ENCODE measurements around the gene NUAK1.

The NUAK1 gene

DNA sequence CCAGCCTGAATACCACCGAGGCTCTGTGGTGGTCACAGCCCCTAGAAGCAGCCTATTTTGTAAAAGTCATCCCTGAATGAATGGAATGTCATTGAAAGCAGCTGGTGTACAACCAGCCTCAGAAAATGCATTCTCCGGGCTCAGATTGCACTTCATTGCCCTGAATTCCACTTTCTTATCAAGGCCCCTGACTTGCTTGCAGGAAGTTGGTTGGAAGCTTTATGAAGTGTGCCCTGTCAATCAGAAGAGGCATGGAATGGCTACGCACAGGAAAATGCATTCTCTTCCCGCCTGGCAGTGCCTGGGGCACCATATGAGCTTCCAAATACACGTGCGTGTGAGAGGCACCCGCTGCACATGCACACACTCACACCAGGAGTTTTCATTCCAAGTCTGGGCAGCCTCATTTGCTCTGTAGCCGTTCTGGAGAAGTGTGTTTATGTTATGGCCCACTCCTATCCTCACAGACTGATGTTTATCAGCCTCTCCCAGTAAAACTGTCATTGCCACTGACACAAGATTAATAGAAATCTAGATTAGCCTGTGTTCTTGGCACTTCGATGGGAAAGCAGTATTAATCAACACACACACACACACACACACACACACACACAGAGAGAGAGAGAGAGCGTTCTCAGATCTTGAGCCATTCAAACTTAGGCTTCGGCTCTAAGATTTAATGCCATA is 63.9 kb downstream of the NUAK1 start:
- TF ChIP-seq, protein P1, sequence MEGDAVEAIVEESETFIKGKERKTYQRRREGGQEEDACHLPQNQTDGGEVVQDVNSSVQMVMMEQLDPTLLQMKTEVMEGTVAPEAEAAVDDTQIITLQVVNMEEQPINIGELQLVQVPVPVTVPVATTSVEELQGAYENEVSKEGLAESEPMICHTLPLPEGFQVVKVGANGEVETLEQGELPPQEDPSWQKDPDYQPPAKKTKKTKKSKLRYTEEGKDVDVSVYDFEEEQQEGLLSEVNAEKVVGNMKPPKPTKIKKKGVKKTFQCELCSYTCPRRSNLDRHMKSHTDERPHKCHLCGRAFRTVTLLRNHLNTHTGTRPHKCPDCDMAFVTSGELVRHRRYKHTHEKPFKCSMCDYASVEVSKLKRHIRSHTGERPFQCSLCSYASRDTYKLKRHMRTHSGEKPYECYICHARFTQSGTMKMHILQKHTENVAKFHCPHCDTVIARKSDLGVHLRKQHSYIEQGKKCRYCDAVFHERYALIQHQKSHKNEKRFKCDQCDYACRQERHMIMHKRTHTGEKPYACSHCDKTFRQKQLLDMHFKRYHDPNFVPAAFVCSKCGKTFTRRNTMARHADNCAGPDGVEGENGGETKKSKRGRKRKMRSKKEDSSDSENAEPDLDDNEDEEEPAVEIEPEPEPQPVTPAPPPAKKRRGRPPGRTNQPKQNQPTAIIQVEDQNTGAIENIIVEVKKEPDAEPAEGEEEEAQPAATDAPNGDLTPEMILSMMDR (IDR thresholded peaks at IDR 0.05; ENCODE audit: insufficient read depth, missing control alignments) = no peak
- no peak for FAIRE-seq

DNA sequence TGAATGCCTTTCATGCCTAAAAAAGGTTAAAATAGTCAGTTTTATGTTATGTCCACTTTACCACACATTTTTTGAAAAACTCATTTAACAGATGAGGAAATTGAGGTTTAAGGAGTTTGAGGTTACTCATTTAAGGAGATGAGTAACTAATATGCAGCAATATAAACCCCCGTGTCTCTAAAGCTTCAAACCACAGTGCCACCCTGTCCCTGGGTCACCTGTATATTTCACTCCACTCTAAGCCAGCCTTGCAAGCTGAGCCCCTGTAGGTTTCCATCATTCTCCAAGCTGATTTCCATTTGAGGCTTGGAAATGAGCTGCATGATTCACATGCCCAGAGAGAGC is 64.4 kb downstream of the NUAK1 start:
- FAIRE-seq (no peak), DNase-seq (ENCODE audit: insufficient read length, low spot score) (no peak)
- TF ChIP-seq, protein P1 (IDR thresholded peaks at IDR 0.05; ENCODE audit: insufficient read depth, missing control alignments) = no peak

More for the DNA sequence above, 63.9 kb downstream of the NUAK1 start:
- DNase-seq (ENCODE audit: insufficient read length, low spot score) = no peak

DNA sequence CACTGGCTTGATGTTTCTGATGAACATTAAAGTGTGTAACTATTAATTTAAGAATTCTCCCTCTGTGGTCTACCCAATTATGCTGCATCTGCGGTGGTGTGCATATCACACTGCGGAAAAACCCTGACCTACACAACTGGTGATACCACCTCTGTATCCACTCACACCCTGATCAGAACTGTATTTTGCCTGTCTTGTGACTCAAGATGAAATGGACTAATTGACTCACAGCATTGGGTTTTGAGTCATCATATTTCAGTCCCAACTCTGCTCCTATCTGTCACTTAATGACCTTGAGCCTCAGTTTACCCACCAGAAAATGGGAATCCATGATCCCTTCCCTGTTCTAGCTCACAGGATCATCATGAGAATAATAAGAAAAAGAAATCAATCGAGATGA is 65.6 kb downstream of the NUAK1 start:
- TF ChIP-seq, protein P1 (IDR thresholded peaks at IDR 0.05; ENCODE audit: insufficient read depth, missing control alignments) = no peak
- no peak for FAIRE-seq
- no peak for DNase-seq (ENCODE audit: insufficient read length, low spot score)

DNA sequence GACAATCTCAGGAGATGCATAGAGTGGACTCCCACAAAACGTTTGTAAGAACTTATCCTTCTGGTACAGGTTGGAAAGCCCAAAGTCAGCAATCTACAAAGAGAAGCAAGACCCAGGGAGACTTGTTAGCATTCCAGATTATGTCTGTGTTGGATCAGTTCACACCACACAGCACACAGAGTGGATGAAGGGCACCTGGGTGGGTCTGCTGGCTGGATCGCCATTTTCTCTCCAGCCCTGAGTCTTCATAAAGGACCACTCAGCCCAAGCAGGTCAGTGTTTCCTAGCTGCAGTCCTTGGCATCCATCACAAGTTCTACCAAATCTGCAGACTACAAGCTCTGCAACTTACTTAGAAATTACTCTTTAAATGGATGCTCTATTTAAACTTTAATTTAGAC is 66.0 kb downstream of the NUAK1 start:
- TF ChIP-seq, protein P1 (IDR thresholded peaks at IDR 0.05; ENCODE audit: insufficient read depth, missing control alignments) = no peak
- FAIRE-seq (no peak), DNase-seq (ENCODE audit: insufficient read length, low spot score) (no peak)

DNA sequence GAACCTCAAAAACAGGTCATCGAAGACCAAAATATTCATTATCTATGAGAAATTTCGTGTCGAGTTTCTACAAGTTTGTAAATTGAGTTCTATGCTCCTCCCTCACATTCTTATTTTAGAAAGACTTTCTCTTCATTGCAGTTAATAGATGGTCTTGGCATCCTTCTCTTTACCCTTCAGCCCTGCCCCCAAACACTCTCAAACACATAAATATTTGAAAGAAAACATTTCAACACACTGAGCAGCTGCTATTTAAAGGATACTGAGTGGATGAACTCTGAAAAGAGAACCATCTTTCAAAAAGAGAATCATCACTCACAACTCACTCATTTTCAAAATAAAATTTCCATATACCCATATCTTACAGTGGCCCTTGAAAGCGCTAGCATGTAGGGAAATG is 67.1 kb downstream of the NUAK1 start:
- TF ChIP-seq, protein P1 (IDR thresholded peaks at IDR 0.05; ENCODE audit: insufficient read depth, missing control alignments) = no peak
- FAIRE-seq = no peak
- DNase-seq (ENCODE audit: insufficient read length, low spot score) = no peak

DNA sequence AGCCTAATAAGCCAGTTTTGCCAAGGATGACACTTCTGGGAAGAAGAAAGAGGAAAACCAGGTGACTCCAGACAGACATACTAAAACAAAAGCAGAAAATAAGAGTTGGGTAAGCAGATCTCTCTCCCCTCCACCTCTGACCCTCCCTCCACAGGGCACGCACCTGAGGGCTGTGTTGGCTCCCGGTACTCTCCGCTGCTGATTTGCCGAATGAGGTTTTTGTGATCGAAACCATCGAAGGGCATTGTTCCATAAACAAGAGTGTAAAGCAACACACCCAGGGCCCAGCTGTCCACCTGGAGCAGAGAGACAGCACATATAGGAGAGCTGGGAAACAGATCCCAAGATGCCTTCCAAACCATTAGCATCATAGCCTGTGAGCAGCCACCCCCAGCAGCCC is 68.1 kb downstream of the NUAK1 start:
- DNase-seq (ENCODE audit: insufficient read length, low spot score) (no peak), FAIRE-seq (no peak)
- TF ChIP-seq, protein P1 (IDR thresholded peaks at IDR 0.05; ENCODE audit: insufficient read depth, missing control alignments) = no peak

DNA sequence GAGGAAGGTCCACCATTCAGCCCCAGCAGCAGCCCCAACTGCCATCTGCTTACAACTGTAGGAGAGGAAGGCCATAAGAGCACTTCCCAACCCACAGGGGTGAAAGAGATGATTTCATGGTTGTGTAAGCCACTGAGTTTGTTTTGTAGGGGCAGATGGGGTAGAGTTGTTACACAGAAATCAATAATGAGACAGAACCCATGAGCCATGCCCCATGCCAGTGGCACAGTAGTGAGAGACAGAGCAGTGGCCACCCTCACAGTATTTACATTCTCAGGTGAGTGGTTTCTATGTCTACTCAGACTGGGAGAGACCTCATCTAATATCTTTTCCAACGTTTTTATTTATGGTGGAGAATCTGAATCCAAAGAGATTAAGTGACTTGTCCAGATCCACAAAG is 68.6 kb downstream of the NUAK1 start:
- no peak for FAIRE-seq
- TF ChIP-seq, protein P1 (IDR thresholded peaks at IDR 0.05; ENCODE audit: insufficient read depth, missing control alignments) = no peak

More for the DNA sequence above, 68.6 kb downstream of the NUAK1 start:
- no peak for DNase-seq (ENCODE audit: insufficient read length, low spot score)
